ENCODE results near the gene UHRF1.
"Not testable (repeated sequence)": the region's sequence is repeated elsewhere in the genome, so short reads cannot be mapped to it uniquely, and the experiment has no call there.

UHRF1 gene

DNA sequence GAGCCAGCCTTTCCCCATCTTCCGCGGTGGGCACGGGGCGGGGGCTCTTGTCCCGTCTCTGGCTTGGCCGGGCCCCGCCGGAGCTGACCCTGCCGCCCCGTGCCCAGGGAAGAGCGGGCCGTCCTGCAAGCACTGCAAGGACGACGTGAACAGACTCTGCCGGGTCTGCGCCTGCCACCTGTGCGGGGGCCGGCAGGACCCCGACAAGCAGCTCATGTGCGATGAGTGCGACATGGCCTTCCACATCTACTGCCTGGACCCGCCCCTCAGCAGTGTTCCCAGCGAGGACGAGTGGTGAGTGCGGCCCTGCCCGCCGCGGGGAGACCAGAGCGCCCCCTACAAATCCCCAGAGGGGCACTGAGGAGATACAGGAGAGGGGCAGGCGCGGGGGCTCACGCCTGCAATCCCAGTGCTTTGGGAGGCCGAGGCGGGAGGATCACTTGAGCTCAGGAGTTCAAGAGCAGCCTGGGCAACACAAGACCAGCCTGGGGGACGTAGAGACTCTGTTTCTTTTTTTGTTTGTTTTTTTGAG is 32.4 kb downstream of the UHRF1 start:
- not testable (repeated sequence) for H3K9ac ChIP-seq (ENCODE audit: low read length); H3K36me3 ChIP-seq (ENCODE audit: insufficient read depth, low read length); H3K9me3 ChIP-seq (ENCODE audit: low read length); H3K4me1 ChIP-seq (ENCODE audit: insufficient read depth, low read length); H3K27me3 ChIP-seq (ENCODE audit: control insufficient read depth in 1 of 2, insufficient read depth in 2 of 2, low read length in 2 of 2); H3K4me3 ChIP-seq (ENCODE audit: low read depth in 1 of 2, low read length in 2 of 2); H3K27ac ChIP-seq (ENCODE audit: low read depth, low read length)

DNA sequence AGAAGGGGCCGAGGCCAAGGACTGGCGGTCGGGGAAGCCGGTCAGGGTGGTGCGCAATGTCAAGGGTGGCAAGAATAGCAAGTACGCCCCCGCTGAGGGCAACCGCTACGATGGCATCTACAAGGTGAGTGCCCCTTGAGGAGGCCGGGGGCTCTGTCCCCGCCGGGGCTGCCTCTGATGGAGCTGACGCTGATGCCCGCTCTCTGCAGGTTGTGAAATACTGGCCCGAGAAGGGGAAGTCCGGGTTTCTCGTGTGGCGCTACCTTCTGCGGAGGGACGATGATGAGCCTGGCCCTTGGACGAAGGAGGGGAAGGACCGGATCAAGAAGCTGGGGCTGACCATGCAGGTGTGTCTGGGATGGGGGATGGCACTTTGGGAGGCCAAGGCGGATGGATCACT is 41.3 kb downstream of the UHRF1 start:
- H3K27ac ChIP-seq (ENCODE audit: low read depth, low read length); H3K36me3 ChIP-seq (ENCODE audit: insufficient read depth, low read length); H3K4me3 ChIP-seq (ENCODE audit: low read depth in 1 of 2, low read length in 2 of 2); H3K27me3 ChIP-seq (ENCODE audit: control insufficient read depth in 1 of 2, insufficient read depth in 2 of 2, low read length in 2 of 2); H3K9me3 ChIP-seq (ENCODE audit: low read length); H3K9ac ChIP-seq (ENCODE audit: low read length); H3K4me1 ChIP-seq (ENCODE audit: insufficient read depth, low read length): not testable (repeated sequence)

DNA sequence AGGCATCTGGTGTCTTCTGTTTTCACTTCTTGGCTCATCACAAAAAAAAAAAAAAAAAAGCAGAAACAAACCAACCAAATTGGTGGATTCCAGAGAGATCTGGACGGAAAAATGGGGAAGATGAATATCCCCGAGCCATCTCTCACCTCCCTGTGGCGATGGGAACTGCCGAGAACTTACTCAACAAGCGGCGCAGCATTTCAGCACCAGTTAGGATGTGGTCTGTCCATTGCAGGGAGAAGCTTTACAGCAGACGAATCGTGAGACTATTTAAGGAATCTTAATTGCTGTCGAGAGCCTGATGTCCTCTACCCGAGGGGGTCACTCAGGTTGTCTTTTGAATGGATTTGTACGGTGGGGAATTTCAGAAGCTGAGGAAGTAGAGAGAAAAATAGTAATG is 42.4 kb downstream of the UHRF1 start:
- Histone ChIP-seq H3K36me3 (ENCODE audit: insufficient read depth, low read length) (no peaks in the 10 kb centered on the region), H3K9me3 (ENCODE audit: low read length) (no peaks in the 10 kb centered on the region), H3K4me1 (ENCODE audit: insufficient read depth, low read length) (no peaks in the 10 kb centered on the region), H3K9ac (ENCODE audit: low read length) (no peak overlapping the region), H3K27me3 (ENCODE audit: control insufficient read depth in 1 of 2, insufficient read depth in 2 of 2, low read length in 2 of 2) (no peaks in the 10 kb centered on the region), H3K27ac (ENCODE audit: low read depth, low read length) (no peak overlapping the region), H3K4me3 (ENCODE audit: low read depth in 1 of 2, low read length in 2 of 2) (no peak overlapping the region)

DNA sequence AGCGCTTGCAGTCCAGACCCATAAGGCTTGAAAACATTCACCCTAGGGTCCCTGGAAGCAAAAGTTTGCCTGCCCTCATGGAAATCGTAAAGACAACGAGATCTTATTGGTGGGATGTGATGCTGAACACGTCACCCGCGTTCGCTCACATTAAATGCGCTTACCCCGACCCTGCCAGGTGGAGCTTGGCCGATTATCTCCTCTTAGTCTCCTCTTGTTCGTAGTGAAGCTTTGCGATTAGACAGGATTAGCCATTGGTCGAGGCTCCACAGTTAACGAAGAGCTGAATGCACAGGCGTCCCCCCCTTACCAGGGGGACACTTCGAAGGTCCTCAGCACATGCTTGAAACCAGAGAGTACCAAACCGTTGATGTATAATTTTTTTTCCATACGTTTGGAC is 43.6 kb downstream of the UHRF1 start:
- no peaks in the 10 kb centered on the region for H3K4me1 ChIP-seq (ENCODE audit: insufficient read depth, low read length)
- H3K9me3 ChIP-seq (ENCODE audit: low read length), result no peaks in the 10 kb centered on the region
- no peaks in the 10 kb centered on the region for H3K27me3 ChIP-seq (ENCODE audit: control insufficient read depth in 1 of 2, insufficient read depth in 2 of 2, low read length in 2 of 2)
- H3K36me3 ChIP-seq (ENCODE audit: insufficient read depth, low read length), result no peaks in the 10 kb centered on the region
- H3K9ac ChIP-seq (ENCODE audit: low read length), result no peak overlapping the region
- no peak overlapping the region for H3K4me3 ChIP-seq (ENCODE audit: low read depth in 1 of 2, low read length in 2 of 2)
- H3K27ac ChIP-seq (ENCODE audit: low read depth, low read length), result no peak overlapping the region

DNA sequence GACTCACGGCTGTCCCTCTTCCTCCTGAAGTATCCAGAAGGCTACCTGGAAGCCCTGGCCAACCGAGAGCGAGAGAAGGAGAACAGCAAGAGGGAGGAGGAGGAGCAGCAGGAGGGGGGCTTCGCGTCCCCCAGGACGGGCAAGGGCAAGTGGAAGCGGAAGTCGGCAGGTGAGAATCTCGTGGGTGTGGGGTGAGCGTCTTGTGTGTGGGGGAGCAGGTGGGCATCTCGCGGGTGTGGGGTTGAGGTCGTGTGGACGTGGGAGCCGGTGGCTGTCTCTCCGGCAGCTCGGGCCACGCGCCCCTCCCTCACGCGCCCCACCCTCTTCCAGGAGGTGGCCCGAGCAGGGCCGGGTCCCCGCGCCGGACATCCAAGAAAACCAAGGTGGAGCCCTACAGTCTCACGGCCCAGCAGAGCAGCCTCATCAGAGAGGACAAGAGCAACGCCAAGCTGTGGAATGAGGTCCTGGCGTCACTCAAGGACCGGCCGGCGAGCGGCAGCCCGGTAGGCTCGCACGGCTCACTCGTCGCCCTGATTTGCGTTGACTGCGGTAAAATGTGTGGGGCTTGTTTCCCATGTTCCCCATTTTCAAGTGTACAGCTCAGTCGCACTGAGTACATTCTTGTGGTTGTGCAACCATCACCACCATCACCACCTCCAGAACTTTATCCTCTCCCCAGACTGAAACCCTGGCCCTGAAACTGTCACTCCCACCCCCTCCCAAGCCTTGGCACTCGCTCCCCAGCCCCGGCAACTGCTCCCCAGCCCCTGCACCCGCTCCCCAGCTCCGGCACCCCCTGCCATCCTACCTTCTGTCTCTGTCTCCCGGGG is 45.2 kb downstream of the UHRF1 start:
- not testable (repeated sequence) for H3K4me1 ChIP-seq (ENCODE audit: insufficient read depth, low read length); H3K4me3 ChIP-seq (ENCODE audit: low read depth in 1 of 2, low read length in 2 of 2); H3K27me3 ChIP-seq (ENCODE audit: control insufficient read depth in 1 of 2, insufficient read depth in 2 of 2, low read length in 2 of 2); H3K9me3 ChIP-seq (ENCODE audit: low read length); H3K36me3 ChIP-seq (ENCODE audit: insufficient read depth, low read length); H3K9ac ChIP-seq (ENCODE audit: low read length); H3K27ac ChIP-seq (ENCODE audit: low read depth, low read length)

DNA sequence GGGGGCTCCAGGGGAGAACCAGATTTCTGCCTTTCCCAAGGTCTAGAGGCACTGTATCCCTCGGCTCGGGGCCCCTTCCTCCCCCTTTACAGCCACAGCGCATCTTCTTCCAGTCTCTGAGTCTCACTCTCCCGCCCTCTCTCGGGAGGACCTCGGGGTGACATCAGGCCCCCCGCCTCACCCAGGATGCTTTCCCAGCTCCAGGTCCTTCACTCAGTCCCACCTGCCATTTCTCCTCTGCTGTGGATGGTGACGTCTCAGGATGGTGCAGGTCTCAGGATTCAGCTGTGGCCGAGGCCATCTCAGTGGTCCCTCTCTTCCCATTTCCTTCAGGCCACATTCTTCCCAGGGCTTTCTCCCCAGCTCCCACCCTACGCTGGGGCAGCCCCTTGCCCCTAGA is 46.0 kb downstream of the UHRF1 start:
- Histone ChIP-seq H3K36me3 (ENCODE audit: insufficient read depth, low read length) (no peaks in the 10 kb centered on the region), H3K9ac (ENCODE audit: low read length) (no peak overlapping the region), H3K4me1 (ENCODE audit: insufficient read depth, low read length) (no peaks in the 10 kb centered on the region)

DNA sequence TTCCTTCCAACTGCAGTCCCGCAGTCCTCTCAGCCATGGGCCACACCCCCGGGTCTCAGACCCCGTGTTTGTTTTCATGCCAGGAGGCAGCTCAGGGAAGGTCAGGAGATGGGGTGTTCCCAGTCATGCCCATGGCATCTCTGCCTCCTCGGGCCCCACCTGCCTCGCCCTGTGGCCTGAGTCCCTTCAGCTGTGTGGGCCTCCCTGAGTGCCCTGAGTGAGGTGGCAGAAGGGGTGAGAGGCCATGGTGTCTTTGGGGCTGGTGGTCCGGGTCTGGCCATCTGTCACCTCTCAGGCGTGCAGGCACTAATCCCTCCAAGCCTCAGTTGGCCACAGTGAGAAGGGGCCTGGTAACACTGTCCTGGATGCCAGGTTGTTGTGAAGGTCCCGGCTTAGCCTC is 48.7 kb downstream of the UHRF1 start:
- Histone ChIP-seq H3K27ac (ENCODE audit: low read depth, low read length) (no peak overlapping the region), H3K36me3 (ENCODE audit: insufficient read depth, low read length) (no peaks in the 10 kb centered on the region), H3K4me1 (ENCODE audit: insufficient read depth, low read length) (no peaks in the 10 kb centered on the region), H3K4me3 (ENCODE audit: low read depth in 1 of 2, low read length in 2 of 2) (no peak overlapping the region), H3K9ac (ENCODE audit: low read length) (no peak overlapping the region), H3K27me3 (ENCODE audit: control insufficient read depth in 1 of 2, insufficient read depth in 2 of 2, low read length in 2 of 2) (no peaks in the 10 kb centered on the region), H3K9me3 (ENCODE audit: low read length) (no peaks in the 10 kb centered on the region)

More for the DNA sequence above, 46.0 kb downstream of the UHRF1 start:
- Histone ChIP-seq H3K27ac (ENCODE audit: low read depth, low read length) (no peak overlapping the region), H3K27me3 (ENCODE audit: control insufficient read depth in 1 of 2, insufficient read depth in 2 of 2, low read length in 2 of 2) (no peaks in the 10 kb centered on the region), H3K4me3 (ENCODE audit: low read depth in 1 of 2, low read length in 2 of 2) (no peak overlapping the region), H3K9me3 (ENCODE audit: low read length) (no peaks in the 10 kb centered on the region)

DNA sequence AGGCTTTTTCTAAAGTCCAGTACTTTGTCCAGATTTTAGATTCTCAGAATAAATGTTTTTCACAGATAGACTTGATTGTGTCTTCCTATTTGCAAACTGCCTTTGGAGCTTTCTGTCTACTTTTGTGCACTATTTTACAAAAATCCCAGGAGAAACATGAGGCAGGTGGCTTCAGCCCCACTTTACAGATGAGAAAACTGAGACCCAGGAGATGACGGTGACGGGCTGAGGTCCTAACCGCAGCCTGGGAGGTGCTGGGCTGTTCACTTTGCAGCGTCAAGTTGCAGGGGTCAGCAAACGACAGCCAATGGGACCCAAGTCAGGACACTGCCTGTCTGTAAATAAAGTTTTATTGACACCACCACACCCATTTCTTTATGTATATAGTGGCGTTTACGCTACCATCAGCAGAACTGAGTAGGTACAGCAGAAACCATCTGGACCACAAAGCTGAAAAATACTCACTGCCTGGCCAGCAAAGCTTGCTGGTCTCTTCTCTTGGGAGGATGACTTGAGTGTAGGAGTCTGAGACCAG is 52.9 kb downstream of the UHRF1 start:
- Histone ChIP-seq H3K4me3 (ENCODE audit: low read depth in 1 of 2, low read length in 2 of 2) (no peak overlapping the region), H3K36me3 (ENCODE audit: insufficient read depth, low read length) (no peaks in the 10 kb centered on the region), H3K4me1 (ENCODE audit: insufficient read depth, low read length) (no peaks in the 10 kb centered on the region), H3K9ac (ENCODE audit: low read length) (no peak overlapping the region), H3K9me3 (ENCODE audit: low read length) (no peaks in the 10 kb centered on the region), H3K27ac (ENCODE audit: low read depth, low read length) (no peak overlapping the region), H3K27me3 (ENCODE audit: control insufficient read depth in 1 of 2, insufficient read depth in 2 of 2, low read length in 2 of 2) (no peaks in the 10 kb centered on the region)

DNA sequence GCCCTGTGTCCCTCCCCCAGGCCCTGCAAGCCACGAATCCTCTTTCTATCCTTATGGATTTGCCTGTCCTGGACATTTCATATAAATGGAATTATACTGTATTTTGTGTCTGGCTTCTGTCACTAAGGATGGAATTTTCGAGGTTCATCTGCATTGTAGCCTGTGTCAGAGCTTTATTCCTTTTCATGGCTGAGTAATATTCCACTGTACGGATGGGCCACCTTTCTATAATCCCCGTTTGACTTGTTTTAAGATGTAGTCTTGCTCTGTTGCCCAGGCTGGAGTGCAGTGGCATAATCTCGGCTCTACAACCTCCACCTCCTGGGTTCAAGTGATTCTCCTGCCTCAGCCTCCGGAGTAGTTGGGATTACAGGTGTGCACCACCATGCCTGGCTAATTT is 55.8 kb downstream of the UHRF1 start:
- Histone ChIP-seq H3K4me3 (ENCODE audit: low read depth in 1 of 2, low read length in 2 of 2) (no peak overlapping the region), H3K36me3 (ENCODE audit: insufficient read depth, low read length) (no peaks in the 10 kb centered on the region), H3K9me3 (ENCODE audit: low read length) (no peaks in the 10 kb centered on the region), H3K27me3 (ENCODE audit: control insufficient read depth in 1 of 2, insufficient read depth in 2 of 2, low read length in 2 of 2) (no peaks in the 10 kb centered on the region), H3K27ac (ENCODE audit: low read depth, low read length) (no peak overlapping the region), H3K9ac (ENCODE audit: low read length) (no peak overlapping the region), H3K4me1 (ENCODE audit: insufficient read depth, low read length) (peaks cover 1% of the 10 kb centered on the region)

DNA sequence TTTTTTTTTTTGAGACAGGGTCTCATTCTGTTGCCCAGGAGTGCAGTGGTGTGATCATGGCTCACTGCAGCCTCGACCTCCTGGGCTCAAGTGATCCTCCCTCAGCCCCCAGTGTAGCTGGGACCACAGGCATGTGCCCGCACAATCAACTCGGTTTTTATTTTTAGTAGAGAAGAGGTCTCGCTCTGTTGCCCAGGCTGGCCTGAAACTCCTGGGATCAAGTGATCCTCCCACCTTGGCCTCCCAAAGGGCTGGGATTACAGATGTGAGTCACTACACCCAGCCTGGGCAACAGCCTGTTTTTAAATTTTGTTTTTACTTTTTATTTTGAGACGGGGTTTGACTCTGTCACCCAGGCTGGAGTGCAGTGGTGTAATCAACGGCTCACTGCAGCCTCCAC is 57.3 kb downstream of the UHRF1 start:
- Histone ChIP-seq H3K27me3 (ENCODE audit: control insufficient read depth in 1 of 2, insufficient read depth in 2 of 2, low read length in 2 of 2) (no peaks in the 10 kb centered on the region), H3K9ac (ENCODE audit: low read length) (no peak overlapping the region), H3K27ac (ENCODE audit: low read depth, low read length) (no peak overlapping the region), H3K4me3 (ENCODE audit: low read depth in 1 of 2, low read length in 2 of 2) (no peak overlapping the region), H3K36me3 (ENCODE audit: insufficient read depth, low read length) (no peaks in the 10 kb centered on the region), H3K9me3 (ENCODE audit: low read length) (no peaks in the 10 kb centered on the region), H3K4me1 (ENCODE audit: insufficient read depth, low read length) (peaks cover 16% of the 10 kb centered on the region)

DNA sequence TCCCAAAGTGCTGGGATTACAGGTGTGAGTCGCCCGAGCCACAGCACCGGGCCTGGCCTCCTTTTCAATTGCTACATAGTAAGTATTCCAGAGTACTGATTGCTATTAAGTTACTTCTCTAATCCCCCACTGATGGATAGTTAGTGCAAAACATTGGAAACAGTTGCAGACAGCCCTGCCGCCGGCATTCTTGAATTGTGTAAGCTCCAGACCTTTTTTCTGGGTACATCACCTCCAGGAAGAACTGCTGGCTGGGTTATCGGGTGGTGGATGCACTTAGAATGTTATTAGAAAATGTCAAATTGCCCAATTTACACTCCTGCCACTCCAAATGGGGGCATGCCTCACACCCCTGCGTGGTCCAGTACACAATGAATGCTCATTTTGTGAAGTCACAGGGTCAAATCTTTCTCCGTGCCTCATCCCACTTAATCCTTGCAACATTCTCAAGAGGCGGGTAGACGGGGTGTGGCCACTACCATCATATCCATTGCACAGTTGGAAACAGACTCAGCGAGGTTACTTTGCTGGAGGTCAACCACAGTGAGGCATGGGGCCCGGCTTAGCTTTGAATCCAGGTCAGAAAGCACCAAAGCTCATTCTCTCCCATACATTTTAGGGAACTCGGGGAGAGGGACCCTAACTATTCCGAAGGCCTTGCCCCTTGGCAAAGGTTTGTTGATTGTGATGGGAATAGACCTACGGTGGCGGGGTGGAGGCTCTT is 58.6 kb downstream of the UHRF1 start:
- Histone ChIP-seq H3K9me3 (ENCODE audit: low read length) (no peaks in the 10 kb centered on the region), H3K27me3 (ENCODE audit: control insufficient read depth in 1 of 2, insufficient read depth in 2 of 2, low read length in 2 of 2) (no peaks in the 10 kb centered on the region), H3K27ac (ENCODE audit: low read depth, low read length) (peak overlapping the region; percentile 47), H3K4me1 (ENCODE audit: insufficient read depth, low read length) (peaks cover 28% of the 10 kb centered on the region), H3K4me3 (ENCODE audit: low read depth in 1 of 2, low read length in 2 of 2) (peak overlapping the region; percentile 20 to 37), H3K36me3 (ENCODE audit: insufficient read depth, low read length) (no peaks in the 10 kb centered on the region), H3K9ac (ENCODE audit: low read length) (no peak overlapping the region)

Measured in muscle layer of colon (tissue), 2 donors.